ENCODE results near the gene CCDC188. TPM values are rescaled to one million over a fixed set of nuclear protein-coding genes. Genes with fewer than 3 reads are reported as not detected.
A peak's percentile ranks its signal among the peaks of the same experiment; 100 is the strongest.

Gene CCDC188
- polyA plus RNA-seq, 3 donors, result 0.98 to 2.1 (median 1.5) TPM

DNA sequence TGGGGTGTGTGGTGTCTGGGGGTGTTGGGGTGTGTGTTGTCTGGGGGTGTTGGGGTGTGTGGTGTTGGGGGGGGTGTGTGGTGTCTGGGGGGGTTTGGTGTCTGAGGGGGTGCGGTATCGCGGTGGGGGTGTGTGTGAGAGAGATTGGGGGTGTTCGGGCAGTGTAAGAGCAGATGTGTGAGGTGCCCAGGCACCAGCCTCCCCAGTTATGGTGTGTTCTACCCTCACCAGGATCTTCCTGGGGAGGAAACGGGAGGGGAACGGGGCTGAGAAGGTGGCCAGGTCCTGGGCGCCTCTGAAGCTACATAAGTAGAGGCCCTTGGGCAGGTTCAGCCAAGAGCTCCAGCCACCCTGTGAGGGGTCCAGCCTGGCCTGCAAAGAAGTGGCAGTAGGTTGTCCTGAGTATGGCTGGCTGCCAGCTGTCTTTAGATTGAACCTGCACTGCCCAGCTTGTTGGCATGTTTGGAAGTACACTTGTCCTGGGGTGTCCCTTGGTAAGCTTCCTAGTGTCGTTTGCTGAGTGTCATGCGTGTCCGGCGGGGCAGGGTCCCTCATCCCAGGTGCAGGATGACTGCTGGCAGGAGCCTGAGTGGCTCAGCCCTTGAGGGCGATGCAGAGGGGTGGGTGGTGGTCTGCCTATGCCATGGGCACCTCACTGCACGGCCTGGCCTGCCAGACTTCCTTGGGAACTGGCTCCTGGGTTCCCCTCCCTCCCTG is 27.3 kb downstream of the CCDC188 start:
- no peak for DNase-seq

DNA sequence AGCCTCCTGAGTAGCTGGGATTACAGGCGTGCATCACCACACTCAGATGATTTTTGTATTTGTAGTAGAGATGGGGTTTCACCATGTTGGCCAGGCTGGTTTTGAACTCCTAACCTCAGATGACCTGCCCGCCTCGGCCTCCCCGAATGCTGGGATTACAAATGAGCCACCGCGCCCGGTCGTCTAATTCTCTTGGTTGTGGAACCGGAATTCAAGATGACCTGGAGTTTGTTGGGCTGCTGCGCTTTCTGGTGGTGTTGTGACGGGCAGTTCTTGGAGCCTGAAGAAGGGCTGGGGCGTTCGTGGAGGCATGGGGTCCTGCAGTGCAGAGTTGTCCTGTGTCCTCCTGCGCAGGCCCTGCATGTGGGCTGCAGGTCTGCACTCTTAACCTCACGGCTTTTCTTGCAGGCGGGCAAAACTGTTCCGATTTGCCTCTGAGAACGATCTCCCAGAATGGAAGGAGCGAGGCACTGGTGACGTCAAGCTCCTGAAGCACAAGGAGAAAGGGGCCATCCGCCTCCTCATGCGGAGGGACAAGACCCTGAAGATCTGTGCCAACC is 28.9 kb downstream of the CCDC188 start:
- no peak for DNase-seq

DNA sequence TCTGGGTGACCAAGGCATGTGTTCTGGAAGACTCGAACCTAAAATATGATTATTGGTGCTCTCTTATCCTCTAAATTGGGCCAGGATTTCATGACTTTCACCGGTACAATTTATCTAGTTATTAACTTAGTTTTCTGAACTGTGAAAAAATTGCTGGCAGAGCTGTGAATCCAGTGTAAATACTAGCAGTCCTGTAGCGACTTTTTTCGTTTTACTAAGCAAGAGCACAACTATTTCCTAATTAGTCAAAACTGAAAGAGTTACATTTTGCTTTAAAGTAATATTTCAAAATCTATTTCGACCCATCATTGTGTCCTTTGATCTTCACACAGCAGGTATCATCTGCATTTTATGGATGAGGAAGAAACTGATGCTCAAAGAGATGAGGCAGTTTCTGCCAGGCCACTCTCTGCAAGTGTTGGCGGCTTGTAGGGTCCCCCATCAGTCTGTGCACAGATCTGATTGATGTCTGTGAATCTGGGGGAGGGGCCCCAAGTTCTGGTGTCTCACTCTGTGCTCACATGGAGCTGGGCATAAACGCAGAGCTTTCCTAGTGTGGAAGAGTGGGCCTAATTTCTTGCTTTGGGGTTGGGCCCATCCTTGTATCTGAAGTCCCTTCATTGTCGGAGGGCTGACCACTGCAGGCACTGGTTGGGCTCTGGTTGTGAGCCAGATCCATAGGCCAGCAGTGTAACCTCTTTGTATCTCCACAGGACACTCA is 32.4 kb downstream of the CCDC188 start:
- DNase-seq, result no peak

DNA sequence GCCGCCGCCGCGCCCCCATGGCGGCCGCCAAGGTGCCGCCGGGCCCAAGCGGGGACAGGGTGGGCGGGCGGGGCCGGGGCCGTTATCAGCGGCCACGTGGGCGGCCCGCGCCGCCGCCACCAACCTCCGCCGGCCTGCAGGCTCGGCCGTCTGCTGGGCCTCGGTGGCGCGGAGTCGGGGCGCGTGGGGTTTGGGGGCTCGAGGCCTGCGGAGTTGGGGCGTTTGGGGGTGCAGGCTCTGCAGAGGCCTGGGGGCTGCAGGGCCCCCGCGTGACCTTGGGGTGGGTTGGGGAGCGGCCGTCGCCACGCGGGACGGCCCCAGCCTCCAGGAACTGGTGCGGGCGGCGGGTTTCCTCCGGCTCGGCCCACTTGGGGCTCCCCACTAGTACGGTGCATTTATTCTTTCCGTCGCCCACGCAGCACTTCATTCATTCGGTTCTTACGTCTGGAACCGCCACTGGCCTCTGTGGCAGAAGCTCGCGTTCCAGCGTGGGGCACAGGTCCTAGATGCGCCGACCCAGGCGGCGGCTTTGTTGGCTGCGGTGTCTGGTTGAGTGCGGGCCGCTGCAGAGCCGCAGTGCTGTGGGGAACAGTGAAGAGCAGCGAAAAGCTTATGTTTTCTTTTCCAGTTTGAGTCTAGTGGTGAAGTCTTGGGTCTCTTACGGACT is 33.1 kb downstream of the CCDC188 start:
- DNase-seq, result no peak

DNA sequence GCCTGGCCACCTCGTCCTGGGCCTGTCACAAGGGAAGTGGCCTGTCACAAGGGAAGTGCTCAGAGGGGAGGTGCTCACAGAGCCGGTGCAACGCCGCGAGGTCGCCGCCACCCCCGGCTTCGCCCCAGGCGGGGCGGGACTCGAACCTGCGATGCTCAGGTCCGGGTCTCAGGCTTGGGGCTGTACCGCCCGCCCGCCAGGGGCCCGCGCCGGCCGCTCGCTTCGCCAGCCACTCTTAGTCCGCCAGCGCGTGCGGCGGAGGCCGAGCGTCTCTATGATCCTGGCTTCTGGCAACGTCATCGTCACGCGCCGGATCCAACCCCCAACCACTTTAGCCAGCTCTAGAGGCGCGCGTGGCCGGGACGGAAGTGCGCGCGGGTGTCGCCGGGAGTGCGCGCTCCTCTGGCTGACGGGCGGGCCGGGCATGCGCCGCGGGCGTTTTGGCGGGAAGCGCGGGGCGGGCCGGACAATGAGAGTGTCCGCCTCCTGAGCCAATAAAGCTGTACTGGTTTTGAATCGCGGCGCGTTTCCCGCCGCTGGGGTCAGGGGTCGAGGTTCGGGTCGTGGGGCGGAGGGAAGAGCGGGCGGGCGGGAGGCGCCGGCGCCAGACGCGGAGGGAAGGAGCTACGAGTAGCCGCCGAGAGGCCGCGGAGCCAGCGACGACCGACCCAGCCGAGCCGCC is 33.8 kb downstream of the CCDC188 start, which contains the start of gene TRMT2A:
Gene TRMT2A, minus strand, starts transcription at position 276 of the 682 bp plus-strand sequence. CDS start 320 bp downstream, outside the sequence.
- DNase-seq, result peak; percentile 98

DNA sequence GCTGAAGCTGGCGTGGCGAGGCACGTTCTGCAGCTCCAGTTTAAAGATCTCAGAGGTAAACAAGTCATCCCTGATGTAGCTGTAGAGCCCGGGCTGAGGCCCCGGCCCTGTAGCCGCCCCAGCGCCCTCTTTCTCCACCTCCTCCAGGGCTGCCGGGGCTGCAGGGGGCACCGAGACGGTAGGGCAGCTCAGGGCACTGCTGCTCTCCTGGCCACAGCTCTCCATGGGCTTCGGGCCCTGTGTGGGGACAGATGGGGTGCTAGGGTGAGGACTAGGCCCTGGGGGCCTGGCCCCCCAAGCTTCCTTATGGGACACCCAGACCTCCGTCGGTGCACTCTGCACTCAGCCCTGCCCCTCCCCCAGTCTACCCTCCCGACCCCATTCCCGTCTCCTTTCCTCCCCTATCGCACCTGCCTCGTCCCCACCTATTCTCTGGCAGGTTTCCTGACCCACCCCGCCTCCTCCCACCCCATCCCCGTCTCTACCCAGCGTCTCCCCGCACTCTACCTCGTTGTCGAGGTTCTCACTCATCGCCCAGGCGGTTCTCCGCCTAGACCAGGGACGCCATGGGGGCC is 34.4 kb downstream of the CCDC188 start:
- DNase-seq, result no peak

DNA sequence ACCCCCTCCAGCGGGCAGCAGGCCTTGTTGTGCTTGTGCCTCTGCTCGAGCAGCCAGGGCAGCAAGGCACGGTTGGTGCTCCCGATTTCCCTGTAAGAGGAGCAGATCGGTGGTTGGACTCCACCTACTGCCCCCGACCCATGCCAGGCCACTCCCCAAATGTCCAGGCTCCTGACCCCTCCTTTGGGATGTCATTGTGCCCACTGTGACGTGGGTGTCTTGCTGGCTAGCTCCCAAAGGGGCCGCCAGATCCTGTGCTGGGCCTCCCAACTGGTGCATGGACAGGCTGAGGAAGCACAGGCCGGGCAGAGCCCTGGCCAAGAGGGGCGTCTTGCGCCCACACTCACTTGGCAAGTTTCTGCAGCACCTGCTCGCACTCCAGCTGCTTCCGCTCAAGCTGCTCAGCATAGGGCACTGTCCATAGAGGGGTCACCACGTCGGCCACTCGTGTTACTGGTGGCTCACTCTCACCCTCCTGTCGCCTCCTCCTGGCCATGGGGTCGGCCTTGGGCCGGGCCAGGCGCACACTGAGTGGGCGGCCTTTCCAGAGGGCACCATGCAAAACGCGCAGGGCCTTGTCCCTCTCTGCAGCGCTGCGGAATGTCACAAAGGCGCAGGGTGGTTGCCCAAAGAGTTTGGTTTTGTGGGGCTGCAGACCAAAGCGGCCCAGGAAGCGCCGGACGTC is 35.0 kb downstream of the CCDC188 start, which contains the start of gene RANBP1:
Gene RANBP1, plus strand, starts transcription at position 414 of the 685 bp plus-strand sequence. Its CDS starts 81 bp downstream, at position 495.
- no peak for DNase-seq

DNA sequence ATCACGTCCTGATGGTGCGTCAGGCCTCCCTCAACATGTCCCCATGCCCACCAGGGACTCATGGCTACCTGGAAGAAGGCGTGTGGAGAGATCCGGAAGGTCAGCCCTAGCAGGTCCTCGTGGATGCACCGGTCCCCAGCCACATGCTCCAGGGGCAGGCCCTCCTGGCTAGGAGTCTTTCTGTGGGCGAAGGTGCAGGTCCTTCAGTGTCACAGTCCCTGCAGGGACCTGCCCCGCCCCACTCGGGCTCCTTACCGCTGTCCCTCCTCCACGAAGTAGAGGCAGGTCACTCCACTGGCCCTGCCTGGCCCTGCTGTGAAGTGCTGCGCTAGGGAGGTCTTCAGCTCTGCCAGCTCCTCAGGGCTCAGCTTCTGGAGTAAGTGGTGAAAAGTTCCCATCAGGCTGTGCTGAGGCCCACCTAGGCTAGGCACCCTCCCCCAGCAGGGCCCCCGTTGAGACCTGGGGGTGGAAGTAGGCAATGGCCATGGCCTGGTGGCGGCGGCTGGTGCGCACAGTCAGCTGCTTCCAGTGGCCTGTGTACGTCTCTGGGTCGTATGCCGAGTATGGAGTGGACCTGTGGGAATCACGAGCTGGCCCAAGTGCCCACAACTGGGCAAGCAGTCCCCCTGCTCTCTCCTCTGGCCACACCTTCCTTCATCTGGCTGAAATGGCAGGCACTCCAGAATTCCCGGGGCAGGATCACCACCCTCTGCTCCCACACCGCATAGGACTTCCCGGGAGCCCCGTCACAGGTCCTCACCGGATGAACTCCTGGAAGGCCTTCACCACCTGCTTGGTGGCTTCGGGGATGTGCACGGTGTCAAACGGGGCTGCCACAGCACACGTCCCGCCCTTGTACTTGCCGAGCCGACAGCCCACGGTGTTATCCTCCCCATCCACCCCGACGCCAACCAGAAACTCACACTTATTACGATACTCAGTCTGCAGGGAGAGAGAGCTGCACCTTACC is 36.1 kb downstream of the CCDC188 start:
- DNase-seq, result no peak

DNA sequence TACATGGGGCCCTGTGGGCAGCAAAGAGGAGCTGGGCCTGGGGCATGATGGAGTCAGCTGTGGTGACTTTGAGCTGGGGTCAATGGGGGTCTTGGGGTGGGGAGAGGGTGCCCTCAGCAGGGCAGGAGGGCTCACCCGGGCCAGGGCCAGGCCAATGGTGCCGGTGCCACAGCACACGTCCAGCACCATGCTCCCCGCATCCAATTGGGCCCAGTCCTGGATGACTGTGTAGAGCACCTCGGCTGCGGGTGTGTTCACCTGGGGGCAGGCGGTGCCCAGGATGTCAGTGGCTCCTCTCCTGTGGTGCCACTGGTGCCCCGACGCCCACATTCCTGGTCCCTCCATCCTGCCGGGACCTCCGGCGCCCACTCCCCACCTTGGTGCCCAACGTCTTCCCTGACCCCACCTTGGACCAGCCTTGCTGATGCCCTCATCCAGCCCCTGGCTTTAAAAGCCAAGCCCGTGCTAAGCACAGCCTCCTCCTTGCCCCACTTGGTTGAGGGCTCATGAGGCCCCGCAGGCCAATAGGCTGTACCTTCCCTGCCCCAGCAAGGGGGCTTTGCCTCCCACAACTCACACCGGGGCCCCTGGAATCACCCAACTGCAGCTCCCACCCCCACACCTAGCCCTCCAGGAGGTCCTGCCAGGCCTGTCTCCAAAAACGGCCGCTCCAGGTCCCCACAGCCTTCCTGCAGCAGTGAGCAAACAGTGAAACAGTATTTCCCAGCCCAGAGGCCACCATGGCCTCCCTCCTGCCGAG is 37.1 kb downstream of the CCDC188 start:
- DNase-seq, result no peak

DNA sequence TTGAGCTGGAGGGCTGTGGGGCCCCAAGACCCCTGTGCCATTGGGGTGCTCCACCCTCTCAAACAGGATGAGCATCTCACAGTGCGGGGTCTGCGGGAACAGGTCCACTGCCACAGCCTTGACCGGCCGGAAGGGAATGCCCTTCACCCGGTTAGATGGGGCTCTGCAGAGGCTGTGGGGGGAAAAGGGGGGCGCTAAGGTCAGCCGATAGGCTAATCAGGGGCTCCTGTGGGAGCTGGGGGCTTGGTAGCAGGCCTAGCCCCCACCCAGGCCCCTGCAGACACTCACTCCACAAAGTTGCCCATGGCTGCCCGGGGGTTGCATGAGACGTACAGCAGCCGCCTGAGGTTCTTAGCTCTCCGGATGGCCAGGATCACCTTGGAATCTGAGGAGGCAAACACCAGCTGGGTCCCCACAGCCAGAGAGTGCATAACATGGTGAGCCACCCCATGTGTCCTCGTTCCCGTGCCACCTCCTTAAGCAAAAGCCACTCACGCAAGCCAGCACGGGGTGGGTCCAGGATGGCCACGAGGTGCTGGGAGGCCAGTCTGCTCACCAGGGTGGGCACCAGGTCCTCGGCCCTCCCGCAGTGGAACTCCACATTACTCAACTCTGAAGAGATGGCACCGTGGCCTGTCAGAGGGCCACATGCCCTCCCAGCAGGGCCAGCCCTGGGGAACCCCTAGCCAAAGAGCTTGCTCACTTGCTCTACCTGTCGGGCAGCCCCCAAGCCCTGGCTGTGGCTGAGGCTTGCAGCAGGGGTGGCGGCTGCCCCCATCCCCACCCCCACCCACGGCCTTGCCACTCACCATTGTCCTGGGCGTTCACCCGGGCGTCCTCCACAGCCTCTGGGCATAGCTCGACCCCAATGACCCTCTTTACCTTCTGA is 38.0 kb downstream of the CCDC188 start:
- DNase-seq, result no peak

DNA sequence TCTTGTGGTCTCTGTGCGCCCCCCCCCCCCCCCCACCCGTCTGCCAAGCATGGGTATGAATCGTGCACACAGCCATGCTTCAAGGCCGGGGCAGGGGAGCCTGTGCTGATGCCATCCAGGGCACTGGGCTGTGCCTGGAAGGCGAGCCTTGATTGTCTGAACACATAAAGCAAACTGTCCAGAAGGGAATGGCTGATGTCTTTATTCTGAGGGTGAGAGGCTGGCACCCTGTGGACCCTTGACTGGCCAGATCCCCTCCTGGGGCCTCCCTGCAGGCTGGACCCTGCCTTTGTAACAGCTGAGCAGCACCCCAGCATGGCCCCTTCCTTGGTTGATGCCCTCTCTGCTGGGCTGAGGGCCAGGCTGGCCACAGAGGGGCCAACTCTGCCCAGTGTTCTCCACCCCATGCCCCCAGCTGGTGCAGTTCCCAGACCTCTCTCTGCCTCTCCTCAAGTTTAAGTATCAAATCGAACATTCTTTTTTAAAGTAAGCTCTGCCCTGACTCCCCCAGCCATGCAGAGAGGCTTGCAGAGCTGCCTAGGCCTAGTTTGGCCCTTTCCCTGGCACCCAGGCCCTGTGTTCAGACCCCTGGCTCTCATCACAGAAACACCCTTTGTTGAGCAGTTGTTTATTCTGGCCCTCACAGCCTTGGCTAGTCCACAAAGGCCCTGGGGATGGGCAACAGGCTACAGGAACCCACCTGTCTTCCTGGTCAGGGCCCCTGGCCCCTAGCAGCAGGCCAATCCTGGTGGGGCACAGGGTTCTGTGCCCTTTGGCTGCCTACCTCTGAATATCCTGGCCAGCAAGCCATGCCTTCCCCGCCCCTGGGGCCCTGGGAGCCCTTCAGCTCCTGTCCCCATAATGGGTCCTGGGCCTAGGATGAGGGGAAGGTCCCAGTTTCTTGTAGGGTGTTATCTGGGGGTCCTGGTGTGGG is 38.9 kb downstream of the CCDC188 start:
- no peak for DNase-seq

DNA sequence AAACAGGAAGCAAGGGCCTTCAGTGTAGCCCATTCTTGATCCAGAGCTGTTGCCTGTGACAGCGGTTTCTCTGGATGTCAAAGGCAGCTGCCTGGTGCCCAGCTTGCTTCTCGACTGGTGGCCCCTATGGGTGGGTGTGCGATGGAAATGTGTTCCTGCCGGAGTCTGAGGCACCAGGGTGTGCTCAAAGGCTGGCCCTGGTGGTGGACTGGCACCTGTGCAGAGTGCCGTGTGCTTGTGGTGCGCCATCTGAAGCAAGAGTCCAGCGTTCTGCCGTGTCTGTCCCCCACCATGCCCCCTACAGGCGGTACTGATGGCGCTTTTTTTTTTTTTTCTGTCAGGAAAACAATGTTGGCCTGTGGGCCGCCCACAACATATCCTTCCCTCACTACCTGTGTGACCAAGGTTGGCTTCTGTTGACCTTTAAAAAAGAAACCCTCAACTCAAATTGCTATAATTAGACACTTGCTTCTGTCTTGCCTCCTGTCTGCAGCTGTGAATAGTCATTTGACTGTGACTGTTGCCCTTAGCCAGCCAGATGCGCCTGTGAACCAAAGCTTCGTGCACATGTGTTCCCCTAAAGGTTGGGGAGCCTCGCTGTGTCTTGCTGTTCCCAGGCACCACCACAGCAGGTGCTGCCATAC is 39.7 kb downstream of the CCDC188 start:
- DNase-seq, result no peak

DNA sequence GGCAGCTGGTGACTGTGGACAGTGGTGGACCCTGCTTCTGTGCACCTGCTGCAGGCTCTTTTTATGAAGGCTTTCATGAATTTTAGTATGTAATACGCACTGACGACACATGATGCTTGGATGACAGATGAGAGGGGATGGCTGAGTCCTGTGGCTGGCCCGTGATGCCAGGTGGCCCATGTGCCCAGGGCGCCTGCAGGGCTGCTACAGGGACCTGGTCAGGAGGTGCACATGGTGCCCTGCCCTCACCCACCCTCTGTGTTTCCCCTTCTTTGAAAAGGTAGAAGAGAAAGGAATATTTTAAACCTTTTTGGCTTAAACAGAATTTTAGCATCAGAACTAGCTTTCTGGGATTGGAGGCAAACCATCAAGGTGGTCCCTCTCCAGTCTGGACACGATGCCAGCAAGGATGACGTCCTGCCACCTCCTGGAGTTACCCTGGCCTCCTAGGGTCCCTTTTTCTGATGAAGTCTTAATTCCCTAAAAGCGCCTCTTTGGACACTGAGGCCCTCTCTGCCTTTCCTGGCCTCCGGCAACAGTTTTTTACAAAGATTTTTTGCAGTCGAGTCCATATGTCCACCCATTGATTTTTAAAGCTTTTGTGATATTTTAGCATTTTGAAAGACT is 40.4 kb downstream of the CCDC188 start:
- DNase-seq, result no peak

DNA sequence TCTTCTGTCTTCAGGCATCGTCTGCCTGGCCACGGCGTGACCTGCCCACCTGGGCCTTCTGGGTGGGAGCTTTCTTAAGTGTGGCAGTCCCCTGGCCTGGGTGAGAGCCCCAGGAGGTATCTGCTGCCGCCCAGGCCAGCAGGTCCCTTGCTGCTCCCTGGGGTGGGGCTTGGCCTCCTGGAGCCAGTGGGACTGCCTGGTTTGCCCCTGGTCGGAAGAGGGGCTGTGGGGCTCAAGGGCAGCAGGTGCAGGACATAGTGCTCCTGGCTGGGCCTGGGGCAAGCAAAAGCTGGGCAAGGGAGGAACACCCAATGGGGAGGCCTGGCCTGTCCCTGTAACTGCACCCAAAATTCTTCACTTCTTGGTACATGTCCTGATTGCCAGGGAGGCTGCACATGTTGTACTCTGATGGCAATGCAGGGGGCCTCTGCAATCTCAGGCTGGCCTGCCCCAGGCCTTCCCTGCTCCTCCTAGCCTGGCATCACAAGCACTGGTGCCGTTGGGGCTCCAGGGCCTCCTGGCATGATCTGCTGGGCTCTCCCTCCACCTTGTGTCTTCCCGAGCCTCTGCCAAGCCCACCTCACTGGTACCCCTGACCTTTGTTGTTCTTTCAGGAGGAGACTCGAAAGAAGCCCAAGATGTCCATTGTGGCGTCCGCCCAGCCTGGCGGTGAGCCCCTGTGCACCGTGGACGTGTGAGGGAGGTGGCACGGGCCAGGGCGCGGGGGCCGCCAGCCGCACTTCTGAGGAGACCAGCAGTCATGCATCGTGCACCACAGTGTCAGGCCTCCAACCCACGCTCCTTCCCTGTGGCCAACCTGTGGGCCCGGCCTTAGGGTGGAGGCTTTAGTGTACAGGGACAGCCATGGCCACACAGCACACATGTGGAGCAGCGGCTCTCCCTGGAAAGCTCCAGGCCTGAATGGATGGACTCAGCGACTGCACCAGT is 41.2 kb downstream of the CCDC188 start:
- DNase-seq, result no peak
